Fibroblast of villous mesenchyme (primary cell): ENCODE data around the gene ATG16L2. TPM values are rescaled to one million over a fixed set of nuclear protein-coding genes. Genes with fewer than 3 reads are reported as not detected.
"Not testable (repeated sequence)": the region's sequence is repeated elsewhere in the genome, so short reads cannot be mapped to it uniquely, and the experiment has no call there.

Source experiments
- DNase-seq: peaks from one replicate; pipeline ENCODE4 v3.0.0-alpha.2; 2010; ENCODE audit warnings: low read depth
- H3K4me3 ChIP-seq: 2 replicates; pipeline ENCODE4 v1.5.1; 2011; ENCODE audit warnings: low read depth, mild to moderate bottlenecking, low read length
- total RNA-seq: library from RNA; depleted of rRNA; stranded (reverse); fragments of >200 nt; gene quantifications from 2 replicates; pipeline ENCODE4 v1.2.3, GENCODE V29; 2012
- TF ChIP-seq, protein P1 (sequence below): IDR thresholded peaks from 2 replicates; pipeline ENCODE4 v1.5.1; 2012; ENCODE audit warnings: low read depth, mild to moderate bottlenecking, low read length; ENCODE audit not compliant: insufficient read depth

Gene ATG16L2
- total RNA-seq, 1 donor, result 11.2 TPM

DNA sequence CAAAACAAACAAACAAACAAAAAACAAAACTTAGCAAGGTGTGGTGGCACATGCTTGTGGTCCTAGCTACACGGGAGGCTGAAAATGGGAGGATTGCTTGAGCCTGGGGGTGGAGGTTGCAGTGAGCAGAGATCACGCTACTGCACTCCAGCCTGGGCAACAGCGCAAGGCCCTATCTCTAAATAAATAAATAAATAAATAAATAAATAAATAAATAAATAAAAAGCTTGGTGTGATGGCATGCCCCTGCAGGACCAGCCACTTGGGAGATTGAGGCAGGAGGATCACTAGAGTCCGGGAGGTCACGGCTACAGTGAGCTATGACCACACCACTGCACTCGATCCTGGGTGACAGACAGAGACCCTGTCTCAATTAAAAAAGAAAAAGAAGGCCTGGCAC is 11.4 kb upstream of the ATG16L2 start:
- TF ChIP-seq, protein P1, sequence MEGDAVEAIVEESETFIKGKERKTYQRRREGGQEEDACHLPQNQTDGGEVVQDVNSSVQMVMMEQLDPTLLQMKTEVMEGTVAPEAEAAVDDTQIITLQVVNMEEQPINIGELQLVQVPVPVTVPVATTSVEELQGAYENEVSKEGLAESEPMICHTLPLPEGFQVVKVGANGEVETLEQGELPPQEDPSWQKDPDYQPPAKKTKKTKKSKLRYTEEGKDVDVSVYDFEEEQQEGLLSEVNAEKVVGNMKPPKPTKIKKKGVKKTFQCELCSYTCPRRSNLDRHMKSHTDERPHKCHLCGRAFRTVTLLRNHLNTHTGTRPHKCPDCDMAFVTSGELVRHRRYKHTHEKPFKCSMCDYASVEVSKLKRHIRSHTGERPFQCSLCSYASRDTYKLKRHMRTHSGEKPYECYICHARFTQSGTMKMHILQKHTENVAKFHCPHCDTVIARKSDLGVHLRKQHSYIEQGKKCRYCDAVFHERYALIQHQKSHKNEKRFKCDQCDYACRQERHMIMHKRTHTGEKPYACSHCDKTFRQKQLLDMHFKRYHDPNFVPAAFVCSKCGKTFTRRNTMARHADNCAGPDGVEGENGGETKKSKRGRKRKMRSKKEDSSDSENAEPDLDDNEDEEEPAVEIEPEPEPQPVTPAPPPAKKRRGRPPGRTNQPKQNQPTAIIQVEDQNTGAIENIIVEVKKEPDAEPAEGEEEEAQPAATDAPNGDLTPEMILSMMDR, result no peak
- no peak for DNase-seq
- no peak overlapping the region for H3K4me3 ChIP-seq

- DNase-seq, result no peak
- TF ChIP-seq, protein P1, result no peak
- no peak overlapping the region for H3K4me3 ChIP-seq
Measured at GRCh38 chr11:72805216-72805615, 9.0 kb upstream of the ATG16L2 start.

DNA sequence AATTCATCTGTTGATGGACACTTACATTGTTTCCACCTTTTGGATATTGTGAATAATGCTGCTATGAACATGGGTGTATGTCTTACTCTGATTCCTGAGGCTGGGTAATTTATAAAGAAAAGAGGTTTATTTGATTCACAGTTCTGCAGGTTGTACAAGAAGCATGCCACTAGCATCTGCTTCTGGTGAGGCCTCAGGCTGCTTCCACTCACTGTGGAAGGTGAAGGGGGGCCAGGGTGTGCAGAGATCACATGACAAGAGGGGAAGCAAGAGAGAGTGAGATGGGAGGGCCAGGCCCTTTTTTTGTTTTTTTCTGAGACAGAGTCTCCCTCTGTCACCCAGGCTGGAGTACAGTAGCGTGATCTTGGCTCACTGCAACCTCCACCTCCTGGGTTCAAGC is 7.8 kb upstream of the ATG16L2 start:
- H3K4me3 ChIP-seq, DNase-seq: not testable (repeated sequence)

DNA sequence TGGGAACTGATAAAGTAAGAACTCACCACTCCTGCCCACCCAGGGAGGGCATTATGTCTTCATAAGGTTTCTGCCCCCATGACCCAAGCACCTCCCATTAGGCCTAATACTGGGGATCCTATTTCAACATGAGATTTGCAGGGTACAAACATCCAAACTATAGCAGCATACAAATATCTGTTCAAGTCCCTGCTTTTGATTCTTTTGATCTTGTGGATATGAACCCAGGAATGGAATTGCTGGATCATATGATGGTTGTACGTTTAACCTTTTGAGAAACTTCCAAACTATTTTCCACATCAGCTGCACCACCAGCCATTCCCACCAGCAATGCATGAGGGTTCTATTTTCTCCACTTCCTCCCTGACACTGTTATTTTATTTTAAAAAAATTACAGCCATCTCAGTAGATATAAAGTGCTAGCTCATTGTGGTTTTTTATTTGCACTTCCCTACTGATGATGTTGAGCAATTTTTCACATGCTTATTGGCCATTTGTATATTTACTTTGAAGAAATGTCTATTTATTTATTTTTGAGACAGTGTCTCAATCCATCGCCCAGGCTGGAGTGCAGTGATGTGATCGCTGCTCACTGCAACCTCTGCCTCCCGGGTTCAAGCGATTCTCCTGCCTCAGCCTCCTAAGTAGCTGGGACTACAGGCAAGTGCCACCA is 7.1 kb upstream of the ATG16L2 start:
- TF ChIP-seq, protein P1, result no peak
- H3K4me3 ChIP-seq, result no peak overlapping the region
- DNase-seq, result peak; percentile 80

DNA sequence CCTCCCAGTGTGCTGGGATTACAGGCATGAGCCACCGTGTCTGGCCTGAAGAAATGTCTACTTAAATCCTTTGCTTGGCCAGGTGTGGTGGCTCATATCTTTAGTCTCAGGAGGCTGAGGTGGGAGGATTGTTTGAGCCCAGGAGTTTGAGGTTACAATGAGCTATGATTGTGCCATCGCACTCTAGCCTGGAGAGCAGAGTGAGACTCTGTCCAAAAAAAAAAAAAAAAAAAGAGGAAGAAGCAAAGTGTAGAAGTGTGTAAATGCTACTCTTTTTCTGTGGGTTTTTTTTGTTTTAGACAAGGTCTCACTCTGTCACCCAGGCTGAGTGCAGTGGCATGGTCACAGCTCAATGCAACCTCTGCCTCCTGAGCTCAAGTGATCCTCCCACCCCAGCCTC is 6.4 kb upstream of the ATG16L2 start:
- DNase-seq, result no peak
- TF ChIP-seq, protein P1, result no peak
- no peak overlapping the region for H3K4me3 ChIP-seq

DNA sequence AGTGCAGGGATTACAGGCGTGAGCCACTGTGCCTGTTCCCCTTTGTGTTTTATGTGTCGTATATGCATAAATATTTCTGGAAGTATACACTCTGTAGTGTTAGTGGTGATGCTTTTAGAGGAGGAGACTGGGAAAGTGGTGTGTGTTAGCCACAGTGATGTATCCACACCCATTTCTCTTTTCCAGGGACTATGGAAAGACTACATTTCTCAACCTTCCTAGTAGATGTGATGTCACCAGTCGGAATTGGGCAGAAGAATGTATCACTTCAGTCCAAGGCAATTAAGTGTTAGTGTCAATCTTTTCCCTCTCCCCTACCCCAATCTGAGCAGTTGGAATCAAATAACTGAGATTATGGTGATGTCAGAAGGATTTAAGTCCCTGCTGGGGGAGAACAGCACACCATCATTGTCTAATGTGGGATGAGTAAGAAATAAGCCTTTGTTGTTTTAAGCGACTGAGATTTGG is 5.8 kb upstream of the ATG16L2 start:
- H3K4me3 ChIP-seq, result no peak overlapping the region
- TF ChIP-seq, protein P1, result no peak
- no peak for DNase-seq

DNA sequence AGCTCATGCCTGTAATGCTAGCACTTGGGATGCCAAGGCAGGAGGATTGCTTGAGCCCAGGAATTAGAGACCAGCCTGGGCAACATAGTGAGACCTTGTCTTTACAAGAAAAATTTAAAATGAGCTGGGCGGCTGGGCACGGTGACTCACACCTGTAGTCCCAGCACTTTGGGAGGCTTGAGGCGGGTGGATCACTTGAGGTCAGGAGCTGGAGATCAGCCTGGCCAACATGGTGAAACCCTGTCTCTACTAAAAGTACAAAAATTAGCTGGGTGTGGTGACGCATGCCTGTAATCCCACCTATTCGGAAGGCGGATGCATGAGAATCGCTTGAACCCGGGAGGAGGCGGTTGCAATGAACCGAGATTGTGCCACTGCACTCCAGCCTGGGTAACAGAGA is 2.5 kb upstream of the ATG16L2 start:
- H3K4me3 ChIP-seq, result not testable (repeated sequence)

DNA sequence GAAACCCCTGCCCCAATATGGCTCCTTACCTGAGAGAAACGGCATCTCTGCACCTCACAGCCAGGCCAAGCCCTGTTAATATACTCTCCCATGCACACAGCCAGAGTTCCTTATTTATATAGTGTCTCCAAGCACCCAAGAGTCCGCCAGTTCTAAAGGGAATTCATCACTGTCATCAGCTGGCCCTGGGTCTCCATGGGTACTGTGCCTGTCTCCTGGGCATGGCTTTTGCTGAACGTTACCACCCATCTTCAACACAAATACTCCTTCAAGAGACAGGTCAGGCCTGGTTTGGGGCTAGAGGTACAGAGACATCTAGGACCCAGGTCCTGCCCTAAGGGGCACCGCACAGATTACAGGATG is 1.6 kb upstream of the ATG16L2 start:
- no peak for DNase-seq
- peak overlapping the region; percentile 89 for H3K4me3 ChIP-seq
- TF ChIP-seq, protein P1, result no peak

More for the DNA sequence above, 2.5 kb upstream of the ATG16L2 start:
- not testable (repeated sequence) for DNase-seq
